Measurements from ENCODE around the gene OTUD1. TPM values are rescaled to one million over a fixed set of nuclear protein-coding genes. Genes with fewer than 3 reads are reported as not detected.

OTUD1 gene
- polyA plus RNA-seq, 1 donor from 2014 or later: 6.0 TPM

DNA sequence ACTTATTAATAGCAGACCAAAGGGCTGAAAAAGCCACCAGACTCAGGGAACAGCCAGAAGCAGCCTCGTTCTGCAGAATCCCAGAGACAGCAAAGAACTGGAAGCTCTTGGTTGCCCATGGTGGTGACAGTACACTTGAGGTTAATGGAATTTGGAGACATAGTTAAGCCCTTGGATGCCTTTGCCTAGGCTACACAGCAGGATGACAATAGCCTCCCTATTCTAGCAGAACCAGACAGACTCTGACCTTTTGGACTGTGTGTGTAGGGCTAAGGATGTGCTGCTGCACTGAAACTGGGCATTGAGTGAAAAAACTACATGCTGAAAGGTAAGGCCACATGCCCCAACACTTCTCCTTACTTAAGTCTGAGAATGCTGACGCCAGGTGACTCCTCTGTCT, 22.7 kb downstream of the OTUD1 start:
- Histone ChIP-seq H3K27ac (ENCODE audit: low read length) (no peak overlapping the region), H3K4me2 (ENCODE audit: low read length) (no peak overlapping the region), H3F3A (ENCODE audit: insufficient read depth, low read length, poor library complexity, severe bottlenecking) (no peaks in the 10 kb centered on the region), H3K79me2 (replicated peaks; ENCODE audit: insufficient read depth, low read length) (no peaks in the 10 kb centered on the region), H3K9ac (ENCODE audit: low read length) (no peak overlapping the region), H3K9me3 (ENCODE audit: low read length) (no peaks in the 10 kb centered on the region), H3K4me3 (ENCODE audit: low read length) (no peak overlapping the region), H3K36me3 (ENCODE audit: insufficient read depth, low read length) (no peaks in the 10 kb centered on the region), H4K20me1 (ENCODE audit: insufficient read depth) (no peaks in the 10 kb centered on the region), H3K27me3 (ENCODE audit: insufficient read depth, low read depth, low read length) (no peaks in the 10 kb centered on the region), H3K9me2 (ENCODE audit: insufficient read depth, low read length) (no peaks in the 10 kb centered on the region), H2AFZ (ENCODE audit: low read depth, low read length) (no peak overlapping the region)
- TF ChIP-seq MXI1 (conservative IDR thresholded peaks at IDR 0.05; ENCODE audit: poor library complexity, severe bottlenecking) (no peak), CTCF (IDR thresholded peaks at IDR 0.05; ENCODE audit: poor library complexity, severe bottlenecking) (no peak), POLR2AphosphoS5 (IDR thresholded peaks at IDR 0.05) (no peak), EZH2 (IDR thresholded peaks at IDR 0.05; ENCODE audit: borderline replicate concordance, insufficient read depth, low read length, poor library complexity, severe bottlenecking) (no peak), REST (IDR thresholded peaks at IDR 0.05; ENCODE audit: borderline replicate concordance) (no peak), TAF1 (IDR thresholded peaks at IDR 0.05; ENCODE audit: low read depth) (no peak), RAD21 (conservative IDR thresholded peaks at IDR 0.05) (no peak), EP300 (conservative IDR thresholded peaks at IDR 0.05; ENCODE audit: poor library complexity, severe bottlenecking) (no peak), SMC3 (conservative IDR thresholded peaks at IDR 0.05; ENCODE audit: poor library complexity) (no peak)

DNA sequence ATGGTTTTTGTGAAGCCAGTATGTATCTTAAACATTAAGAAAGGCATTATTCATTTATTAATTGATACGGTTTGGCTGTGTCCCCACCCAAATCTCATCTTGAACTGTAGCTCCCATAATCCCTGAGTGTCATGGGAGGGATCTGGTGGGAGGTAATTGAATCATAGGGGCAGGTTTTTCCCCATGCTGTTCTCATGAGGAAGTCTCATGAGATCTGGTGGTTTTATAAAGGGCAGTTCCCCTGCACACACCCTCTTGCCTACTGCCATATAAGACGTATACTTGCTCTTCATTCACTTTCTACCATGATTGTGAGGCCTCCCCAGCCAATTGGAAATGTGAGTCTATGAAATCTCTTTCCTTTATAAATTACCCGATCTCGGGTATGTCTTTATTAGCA, 28.1 kb downstream of the OTUD1 start:
- no peaks in the 10 kb centered on the region for H3K9me2 ChIP-seq (ENCODE audit: insufficient read depth, low read length)
- no peak overlapping the region for H3K4me3 ChIP-seq (ENCODE audit: low read length)
- no peak overlapping the region for H3K4me2 ChIP-seq (ENCODE audit: low read length)
- H3F3A ChIP-seq (ENCODE audit: insufficient read depth, low read length, poor library complexity, severe bottlenecking): no peaks in the 10 kb centered on the region
- TF ChIP-seq CTCF (IDR thresholded peaks at IDR 0.05; ENCODE audit: poor library complexity, severe bottlenecking): no peak
- no peak for TF ChIP-seq EZH2 (IDR thresholded peaks at IDR 0.05; ENCODE audit: borderline replicate concordance, insufficient read depth, low read length, poor library complexity, severe bottlenecking)
- no peak for TF ChIP-seq REST (IDR thresholded peaks at IDR 0.05; ENCODE audit: borderline replicate concordance)
- TF ChIP-seq MXI1 (conservative IDR thresholded peaks at IDR 0.05; ENCODE audit: poor library complexity, severe bottlenecking): no peak
- no peak for TF ChIP-seq EP300 (conservative IDR thresholded peaks at IDR 0.05; ENCODE audit: poor library complexity, severe bottlenecking)
- TF ChIP-seq TAF1 (IDR thresholded peaks at IDR 0.05; ENCODE audit: low read depth): no peak
- no peaks in the 10 kb centered on the region for H4K20me1 ChIP-seq (ENCODE audit: insufficient read depth)
- no peak overlapping the region for H3K27ac ChIP-seq (ENCODE audit: low read length)
- H3K79me2 ChIP-seq (replicated peaks; ENCODE audit: insufficient read depth, low read length): no peaks in the 10 kb centered on the region
- H3K36me3 ChIP-seq (ENCODE audit: insufficient read depth, low read length): no peaks in the 10 kb centered on the region
- no peak overlapping the region for H3K9ac ChIP-seq (ENCODE audit: low read length)
- no peaks in the 10 kb centered on the region for H3K9me3 ChIP-seq (ENCODE audit: low read length)
- H2AFZ ChIP-seq (ENCODE audit: low read depth, low read length): no peak overlapping the region
- no peaks in the 10 kb centered on the region for H3K27me3 ChIP-seq (ENCODE audit: insufficient read depth, low read depth, low read length)

Data from neural cell (in vitro differentiated cells).